IPS-11a (cell line): Measurements from ENCODE around the gene CRIP2.

ENCODE experiments used
- H3K4me3 ChIP-seq: one replicate; pipeline ENCODE4 v1.5.1; 2013; ENCODE audit warnings: low read depth, low read length, control low read depth

CRIP2 gene

DNA sequence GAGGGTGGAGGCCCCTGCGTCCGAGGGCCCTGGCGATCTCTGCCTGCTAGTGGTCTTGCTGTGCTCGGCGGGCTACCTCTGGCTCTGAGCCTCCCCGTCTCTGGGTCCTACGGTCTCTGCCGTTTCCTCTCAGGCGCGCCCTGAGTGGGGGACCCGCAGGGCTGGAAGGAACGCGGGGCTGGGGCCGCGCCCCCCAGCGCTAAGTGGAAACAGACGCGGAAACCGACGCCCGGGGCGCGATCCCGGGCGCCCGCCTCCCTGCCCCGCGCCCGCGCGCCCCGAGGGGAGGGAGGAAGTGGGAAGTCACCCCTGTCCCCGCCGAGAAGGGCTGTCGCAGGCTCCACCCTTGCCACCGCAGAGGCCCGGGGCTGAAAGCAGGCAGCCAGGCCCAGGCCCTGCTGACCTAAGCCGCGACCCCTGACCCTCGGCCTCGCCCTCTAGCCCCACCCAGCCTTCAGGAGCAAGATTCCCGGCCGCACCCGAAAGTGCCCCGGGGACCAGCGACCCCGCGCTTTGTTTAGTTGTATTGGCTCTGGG lies 12.9 kb downstream of the CRIP2 start:
- peak overlapping the region; percentile 13 for H3K4me3 ChIP-seq

DNA sequence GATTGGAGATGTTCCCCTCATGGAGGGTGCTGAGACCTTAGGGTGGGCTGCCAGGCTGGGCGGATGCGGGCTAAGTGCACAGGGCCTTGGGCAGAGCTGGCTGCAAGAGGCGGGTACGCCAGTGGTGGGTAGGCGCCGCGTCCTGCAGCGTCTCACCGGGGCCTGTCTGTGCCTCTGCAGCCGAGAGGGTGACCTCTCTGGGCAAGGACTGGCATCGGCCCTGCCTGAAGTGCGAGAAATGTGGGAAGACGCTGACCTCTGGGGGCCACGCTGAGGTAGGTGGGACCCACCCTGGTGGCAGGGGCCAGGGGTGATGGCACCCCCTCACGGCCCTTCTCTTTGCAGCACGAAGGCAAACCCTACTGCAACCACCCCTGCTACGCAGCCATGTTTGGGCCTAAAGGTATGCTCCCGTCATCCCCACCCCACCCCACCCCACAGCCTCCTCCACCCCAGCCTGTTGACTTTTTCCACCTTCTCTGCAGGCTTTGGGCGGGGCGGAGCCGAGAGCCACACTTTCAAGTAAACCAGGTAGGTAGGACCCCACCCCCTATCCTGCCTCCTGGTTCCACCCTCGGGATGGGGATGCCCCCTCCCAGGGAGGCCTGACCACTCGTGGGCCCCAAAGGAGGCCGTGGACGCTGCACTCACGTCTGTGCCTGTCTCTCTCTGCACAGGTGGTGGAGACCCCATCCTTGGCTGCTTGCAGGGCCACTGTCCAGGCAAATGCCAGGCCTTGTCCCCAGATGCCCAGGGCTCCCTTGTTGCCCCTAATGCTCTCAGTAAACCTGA lies 13.6 kb downstream of the CRIP2 start:
- H3K4me3 ChIP-seq, result no peak overlapping the region

DNA sequence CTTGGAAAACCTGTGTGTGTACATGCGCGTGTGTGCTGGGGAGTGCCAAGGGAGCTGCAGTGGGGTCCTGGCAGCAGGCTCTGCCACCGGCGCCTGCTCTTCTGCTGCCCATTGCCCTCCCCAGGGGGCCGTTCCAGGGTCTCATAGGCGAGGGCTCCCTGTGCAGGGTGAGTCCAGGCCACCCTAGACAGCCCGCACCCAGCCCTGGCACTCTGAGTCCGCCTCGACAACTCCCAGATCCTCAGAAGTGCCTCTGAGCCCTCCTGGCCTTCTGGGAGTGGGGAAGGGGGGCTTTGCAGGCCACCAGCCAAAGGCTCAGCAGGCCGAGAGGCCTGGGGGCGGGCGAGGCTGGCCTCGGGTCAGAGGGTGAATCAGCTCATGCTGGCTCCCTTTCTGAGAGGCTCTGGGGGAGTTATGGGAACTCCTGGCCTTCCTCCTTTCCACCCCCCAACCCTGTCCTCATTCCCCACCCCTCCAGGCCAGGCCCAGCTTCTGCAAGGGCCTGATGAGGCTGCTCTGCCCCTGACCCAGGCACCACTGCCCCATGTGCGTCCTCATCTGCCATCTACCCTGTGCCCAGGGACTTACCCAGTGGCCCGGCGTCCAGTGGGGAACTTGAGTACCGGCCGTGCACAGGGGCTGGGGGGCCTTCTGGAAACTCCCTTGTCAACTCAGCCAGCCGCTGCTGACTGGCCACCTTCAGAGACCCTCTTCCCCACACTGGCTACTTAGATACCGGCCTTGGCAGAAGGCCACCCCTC lies 14.3 kb downstream of the CRIP2 start:
- H3K4me3 ChIP-seq, result no peak overlapping the region

DNA sequence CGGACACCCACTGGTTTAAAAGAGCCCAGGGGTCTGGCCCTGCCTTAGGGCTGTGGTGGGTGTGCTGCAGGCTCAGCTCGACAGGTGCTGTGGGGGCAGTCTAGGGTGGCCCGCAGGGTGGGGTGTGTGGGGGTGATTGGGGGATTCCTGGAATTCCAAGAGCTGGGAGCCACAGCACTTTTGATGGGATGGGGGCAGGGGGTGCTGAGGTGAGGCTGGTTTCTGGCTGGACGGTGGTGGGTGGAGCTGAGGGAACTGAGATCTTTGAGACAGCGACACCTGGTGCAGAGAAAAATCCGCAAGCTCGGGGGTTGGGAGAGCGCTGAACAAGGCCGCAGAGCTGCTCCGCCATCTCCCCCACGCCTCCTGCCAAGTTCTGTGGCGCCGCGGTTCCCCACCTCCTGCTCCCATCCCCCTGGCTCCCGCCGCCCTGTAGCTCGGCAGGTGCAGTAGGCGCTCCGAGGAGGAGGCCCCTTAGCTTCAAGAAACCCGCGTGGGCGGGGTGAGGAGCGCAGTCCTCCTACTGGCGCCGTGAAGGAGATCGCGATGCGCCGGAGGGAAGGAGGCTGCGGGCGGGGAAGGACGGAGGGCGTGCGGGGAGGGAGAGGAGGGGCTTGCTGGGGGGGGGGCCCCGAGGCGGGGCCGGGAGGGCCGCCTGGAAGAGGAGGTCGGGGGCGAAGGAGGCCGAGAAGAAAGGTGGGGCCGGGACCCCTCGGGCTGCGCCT lies 15.1 kb downstream of the CRIP2 start:
- H3K4me3 ChIP-seq, result peak overlapping the region; percentile 33

DNA sequence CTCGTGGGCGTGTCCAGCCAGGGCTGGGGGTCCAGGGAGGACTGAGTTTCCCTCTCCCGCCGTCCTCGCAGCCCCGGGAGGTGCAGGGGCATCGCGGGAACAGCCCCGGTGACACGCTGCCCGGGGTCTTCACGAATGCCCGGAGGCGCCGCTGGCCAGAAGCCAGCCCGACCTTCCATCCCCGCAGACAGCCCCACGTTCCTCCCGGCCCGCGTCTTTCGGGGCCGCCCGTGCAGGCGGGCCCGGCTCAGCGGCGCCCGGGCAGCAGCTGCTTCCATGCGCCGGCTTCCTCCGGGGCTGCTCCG lies 15.6 kb downstream of the CRIP2 start:
- H3K4me3 ChIP-seq, result peak overlapping the region; percentile 33

DNA sequence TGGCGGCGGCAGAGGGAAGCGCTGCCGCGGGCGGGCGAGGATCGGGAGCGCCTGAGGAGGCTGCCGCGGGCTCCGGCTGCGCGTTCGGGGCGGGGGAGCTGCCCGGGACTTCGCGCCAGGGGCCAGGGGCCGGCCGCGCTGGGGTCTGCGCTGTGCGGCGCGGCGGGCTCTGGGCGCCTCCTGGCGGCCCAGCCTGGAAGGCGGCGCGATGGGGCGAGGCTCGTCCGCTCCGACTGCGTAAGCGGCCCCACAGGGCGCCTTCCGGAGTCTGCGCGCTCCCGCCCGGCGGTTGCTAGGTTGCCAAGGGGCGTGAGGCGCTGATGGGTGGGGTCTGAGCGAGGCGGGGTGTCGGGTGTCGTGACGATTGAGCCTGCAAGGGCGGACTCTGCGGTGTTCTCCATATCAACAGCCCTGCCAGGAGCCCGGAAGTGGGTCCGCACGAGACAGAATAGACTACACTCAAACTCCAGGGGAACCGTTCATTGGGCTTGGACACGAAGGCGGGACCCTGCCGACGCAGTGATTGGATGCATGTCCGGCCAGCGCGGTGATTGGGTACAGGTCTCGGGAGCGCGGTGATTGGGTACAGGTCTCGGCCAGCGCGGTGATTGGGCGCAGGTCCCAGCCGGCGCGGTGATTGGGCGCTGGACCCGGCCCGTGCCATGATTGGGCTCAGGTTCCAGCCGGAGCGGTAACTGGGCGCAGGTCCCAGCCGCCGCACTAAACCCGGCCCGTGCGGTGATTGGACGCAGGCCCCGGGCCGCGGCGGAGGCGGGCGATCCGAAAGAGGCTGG lies 16.1 kb downstream of the CRIP2 start, which contains the start of gene TEDC1:
Gene TEDC1 (plus strand): TSS at position 675 of the 794 bp plus-strand sequence. CDS start 130 bp downstream, outside the sequence.
- peak within 1 kb of the TSS; percentile 64 for H3K4me3 ChIP-seq

DNA sequence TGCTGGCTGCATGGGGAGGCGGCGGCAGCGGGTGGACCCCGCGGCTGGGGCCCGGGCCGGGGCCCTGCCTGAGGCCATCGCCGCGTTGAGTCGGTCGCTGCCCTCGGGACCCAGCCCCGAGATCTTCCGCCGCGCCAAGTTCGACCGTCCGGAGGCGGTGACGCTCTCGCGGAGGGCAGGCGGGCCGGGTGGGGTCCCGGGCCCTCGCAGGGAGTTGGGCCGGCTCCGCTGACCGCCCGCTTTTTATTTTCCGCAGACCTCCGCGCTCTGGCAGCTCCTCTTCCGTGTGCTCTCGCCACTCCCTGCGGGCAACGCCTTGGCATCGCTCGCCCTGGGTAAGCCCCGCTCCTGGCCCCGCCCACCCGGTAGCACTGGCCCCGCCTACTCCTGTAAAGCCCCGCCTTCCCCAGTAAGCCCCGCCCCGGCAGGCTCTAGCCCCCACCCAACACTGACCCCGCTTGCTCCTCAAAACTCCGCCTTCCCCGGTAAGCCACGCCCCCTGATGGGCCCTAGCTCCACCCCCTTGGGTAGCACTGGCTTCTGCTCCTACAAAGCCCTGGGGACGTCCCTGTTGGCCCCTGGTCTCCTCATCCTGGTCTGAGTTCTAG lies 16.8 kb downstream of the CRIP2 start:
- peak overlapping the region; percentile 64 for H3K4me3 ChIP-seq

DNA sequence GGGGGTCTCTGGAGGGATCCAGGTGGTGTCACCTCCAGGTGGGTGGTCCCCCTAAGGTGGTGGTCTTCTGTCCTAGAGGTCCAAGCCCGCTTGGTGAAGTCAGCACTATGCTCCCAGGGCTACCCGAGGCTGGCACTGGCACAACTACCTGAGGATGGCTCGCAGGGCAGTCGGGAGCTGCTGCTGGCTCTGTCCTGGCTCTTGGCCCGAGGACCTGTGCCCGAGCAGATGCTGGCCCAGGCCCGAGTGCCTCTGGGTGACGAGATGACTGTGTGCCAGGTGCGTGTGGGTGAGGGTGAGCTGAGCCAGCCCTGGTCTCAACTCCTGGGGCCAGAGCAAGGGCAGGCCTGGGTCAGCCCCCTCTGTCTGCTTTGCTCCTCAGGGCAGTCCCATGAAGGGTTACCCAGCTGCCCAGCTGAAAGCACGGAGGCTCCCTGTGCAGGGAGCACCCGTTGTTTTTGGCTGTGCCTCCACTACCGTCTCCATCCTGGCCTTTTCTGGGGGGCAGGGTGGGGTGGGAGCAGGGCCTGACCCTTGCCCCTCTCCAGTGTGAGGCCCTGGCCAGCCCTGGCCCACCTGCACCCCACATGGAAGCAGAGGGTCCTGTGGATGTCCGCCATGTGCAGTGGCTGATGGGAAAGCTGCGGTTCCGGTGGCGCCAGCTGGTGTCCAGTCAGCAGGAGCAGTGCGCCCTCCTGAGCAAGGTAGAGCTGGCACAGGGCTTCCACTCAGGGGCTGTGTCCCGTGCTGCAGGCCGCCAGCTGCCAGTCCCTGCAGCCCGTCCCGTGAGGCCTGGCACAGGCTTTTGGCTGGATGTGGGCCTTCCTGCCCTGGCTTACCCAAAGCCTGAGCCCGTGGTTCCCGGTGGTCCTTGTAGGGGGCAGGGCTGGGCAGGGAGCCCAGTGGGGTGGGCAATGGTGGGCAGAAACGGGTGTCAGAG lies 17.7 kb downstream of the CRIP2 start:
- no peak overlapping the region for H3K4me3 ChIP-seq

DNA sequence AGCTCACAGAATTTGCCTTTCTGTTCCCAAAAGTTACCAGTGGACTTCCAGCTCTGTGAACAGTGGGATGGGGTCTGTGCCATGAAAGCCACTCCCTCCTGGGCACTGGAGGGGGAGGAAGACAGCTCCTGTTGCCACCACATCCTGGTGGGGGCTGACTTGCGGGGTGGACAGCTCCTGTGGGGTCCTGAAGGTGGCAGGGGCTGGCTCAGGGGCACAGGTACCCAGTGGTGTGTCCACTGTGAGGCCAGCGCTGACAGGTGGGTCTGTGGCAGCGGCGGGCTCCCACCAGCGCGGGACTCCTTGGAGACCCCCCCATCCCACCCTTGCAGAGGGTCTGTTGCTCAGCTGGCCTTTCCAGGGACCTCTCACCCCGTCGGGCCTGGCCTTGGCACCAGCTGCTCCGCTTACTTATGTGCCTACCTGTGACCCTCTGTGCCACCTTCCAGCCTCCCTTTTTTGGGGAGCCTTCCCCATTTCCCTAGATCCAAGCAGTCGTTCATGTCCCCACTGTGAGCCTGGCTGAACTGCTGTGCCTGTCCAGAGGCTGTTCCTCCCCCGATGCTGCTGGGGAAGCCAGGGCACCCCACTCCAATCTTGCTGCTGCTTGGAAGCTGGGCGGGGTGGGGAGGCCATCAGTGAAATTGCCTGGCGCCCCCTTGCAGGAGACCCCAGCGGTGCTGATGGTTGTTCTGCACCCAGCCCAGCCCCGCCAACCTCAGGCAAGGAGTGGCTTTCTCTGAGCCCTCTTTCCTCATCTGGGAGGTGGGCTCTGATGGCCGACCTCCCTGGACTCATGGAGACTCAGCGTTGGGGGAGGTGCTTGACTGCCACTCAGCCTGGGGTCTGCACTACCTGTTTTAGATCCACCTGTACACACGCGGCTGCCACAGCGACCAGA lies 18.6 kb downstream of the CRIP2 start:
- H3K4me3 ChIP-seq, result no peak overlapping the region

DNA sequence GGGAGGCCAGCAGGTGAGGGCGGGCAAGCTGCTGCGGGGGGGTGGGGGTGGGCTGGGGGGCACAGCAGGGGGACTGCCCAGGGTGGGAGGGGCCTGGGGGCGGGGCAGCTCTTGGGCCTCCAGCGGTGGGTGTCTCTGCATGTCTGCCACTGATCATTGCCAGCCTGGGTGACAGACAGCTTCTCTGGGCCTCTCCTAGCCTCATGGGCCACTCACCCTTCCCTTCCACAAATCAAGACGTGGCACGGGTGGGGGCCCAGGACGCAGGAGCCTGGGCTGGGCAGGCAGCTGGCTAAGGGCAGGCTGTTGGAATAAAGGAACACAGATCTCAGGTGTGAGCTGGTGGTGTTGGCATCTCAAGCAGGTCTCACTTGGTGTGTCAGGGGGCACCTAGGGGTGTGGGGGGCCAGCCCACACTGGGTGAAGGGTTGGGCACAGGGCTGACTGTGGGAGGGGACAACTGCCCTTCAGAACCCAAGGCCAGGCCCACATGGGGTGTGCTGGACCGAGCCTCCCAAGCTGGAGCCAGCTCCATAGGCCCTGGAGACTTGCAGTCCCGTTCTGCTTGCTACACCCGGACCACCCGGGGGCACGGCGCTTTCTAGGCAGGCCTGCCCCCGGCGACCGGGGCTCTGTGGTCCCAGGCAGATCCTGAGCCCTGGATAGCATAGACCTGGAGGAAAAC lies 19.4 kb downstream of the CRIP2 start:
- H3K4me3 ChIP-seq, result no peak overlapping the region

DNA sequence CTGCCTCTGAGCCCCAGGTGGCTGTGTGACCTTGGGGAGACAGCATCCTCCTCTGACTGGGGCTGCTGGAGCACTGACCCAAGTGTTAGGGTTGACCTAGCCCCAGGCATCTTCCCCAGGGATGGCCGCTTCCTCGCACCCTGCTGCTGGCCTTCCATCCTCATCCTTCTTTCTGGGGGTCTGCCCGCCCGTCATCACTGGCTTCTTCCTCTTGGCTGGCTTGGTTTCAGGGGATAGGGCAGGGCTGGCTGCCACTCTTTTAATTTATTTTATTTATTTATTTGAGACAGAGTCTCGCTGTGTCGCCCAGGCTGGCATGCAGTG lies 19.9 kb downstream of the CRIP2 start:
- no peak overlapping the region for H3K4me3 ChIP-seq

DNA sequence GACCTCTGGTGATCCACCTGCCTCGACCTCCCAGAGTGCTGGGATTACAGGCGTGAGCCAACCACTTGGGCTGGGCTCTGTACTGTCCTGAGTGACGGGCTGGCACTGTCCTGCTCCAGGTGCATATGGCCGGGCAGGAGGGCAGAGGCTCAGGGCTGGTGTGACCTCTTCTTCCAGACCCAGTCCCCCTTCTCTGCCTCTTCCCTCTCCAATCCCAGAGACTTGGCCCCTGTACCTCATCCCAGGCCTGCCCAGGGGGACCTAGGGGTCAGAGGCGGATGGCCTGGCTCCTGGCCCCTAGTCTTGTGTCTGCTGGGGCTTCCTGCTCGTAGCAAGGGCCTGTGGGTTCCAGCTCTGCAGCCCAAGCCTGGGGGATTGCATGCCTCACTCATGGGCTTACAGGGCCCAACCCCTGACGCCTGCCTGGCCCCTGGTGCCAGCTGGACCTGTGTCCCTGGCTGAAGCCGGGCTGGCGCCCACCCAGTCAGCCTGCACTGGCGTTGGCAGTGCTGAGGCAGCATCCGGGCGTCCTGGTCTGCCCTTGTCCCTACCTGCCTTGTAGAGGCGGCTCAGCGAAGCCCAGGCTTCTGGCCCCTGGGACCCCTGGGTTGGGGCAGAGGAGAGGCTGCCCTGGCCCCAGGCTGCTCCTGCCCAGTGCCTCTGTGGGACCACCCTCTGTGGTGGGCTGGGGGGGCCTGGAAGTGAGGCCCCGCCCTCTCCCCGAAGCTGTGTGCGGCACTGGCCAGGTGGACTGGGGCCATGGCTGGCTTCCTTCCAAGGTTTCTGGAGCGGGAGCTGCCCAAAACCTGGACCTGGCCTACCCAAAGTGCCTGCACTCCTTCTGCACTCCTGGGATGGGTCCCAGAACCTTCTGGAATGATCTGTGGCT lies 20.7 kb downstream of the CRIP2 start:
- no peak overlapping the region for H3K4me3 ChIP-seq

DNA sequence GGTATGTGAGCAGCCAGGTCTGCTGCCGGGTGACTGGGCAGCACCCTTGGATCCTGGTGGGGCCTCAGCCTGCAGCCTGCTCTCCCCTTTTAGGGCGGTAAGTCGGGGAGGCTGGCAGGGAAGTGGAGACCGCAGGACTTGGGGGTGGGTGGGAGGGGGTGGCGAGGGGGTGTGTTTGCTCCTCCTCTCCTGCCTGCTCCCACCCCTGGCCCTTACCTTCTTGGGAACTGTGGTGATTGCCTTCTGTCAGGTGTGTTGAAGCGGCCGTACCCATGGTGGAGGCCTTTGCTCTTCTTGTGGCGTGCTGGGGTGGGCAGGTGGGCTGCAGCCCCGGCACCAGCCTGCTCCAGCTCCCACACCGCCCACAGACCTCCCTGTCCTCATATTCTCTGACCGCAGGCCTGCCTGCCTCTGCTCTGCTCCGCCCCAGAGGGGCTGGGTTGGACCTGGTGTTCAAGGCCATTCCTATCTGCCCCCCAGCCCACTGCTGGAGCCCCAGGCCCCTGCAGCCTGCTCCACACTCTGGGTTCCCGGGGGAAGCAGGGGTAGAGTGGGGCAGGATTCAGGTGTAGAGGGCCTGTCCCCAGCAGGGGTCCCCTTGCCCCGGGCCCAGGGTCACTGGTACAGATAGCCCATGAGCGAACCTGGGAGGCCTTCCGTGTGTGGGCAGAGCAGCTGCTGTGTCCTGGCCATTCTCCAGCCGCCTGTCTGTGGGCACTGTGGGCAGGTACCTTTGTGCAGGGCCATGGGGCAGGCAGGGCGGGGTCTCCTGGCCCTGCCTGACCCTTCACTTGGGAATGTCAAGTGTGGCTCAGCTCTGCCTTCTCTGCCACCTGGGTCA lies 21.6 kb downstream of the CRIP2 start:
- H3K4me3 ChIP-seq, result no peak overlapping the region

DNA sequence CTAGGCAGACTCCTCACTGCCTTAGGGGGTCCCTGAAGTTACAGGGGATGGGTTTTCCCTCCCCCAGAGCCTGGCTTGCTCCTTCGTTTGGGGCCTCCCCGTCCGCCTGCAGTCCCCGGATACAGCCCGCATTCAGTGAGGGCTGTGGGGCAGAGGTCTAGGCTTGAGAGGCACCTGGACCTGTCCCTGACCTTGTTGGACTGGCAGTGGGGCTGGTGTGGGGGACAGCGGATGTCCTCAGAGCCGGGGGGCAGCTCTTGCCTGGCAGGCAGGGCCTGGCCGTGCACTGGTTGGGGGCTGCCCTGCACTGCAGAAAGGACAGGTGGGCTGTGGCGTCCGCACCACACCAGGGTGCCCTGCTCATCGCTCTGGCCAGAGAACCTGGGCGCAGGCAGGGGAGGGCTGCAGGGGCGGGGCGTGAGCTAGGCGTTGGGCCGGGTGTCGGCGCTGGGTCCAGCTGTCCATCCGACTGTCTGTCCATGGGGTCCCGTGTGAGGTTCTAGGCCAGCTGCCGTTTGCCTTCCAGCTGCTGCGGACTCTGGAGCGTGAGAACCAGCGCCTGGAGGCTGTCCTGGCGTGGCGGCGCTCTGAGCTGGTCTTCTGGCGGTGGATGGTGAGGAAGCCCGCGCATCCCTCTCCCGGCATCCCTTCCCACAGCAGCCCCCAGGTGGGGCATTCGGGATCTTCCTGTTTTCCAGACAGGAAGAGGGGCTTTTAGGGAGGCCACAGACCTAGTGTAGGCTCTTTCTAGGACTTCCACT lies 22.4 kb downstream of the CRIP2 start:
- H3K4me3 ChIP-seq, result no peak overlapping the region
